RWPE2 (cell line): Measurements from ENCODE around the gene ZFP69B.

Source experiments
- ATAC-seq: fragments of 200-7000 bp; cut with Tn5 transposase; 3 replicates; pipeline ENCODE4 v1.9.1; 2021; ENCODE audit warnings: low read depth
- DNase-seq: peaks from one replicate; pipeline ENCODE4 v3.0.0-alpha.2; 2020; ENCODE audit warnings: low spot score
- H3K27ac ChIP-seq: fragments of 450-650 bp; 2 replicates; pipeline ENCODE4 v1.5.1; 2017; ENCODE audit warnings: mild to moderate bottlenecking; ENCODE audit not compliant: poor library complexity, severe bottlenecking
- H3K27me3 ChIP-seq: fragments of 250-450 bp; sonication (Bioruptor Pico); 2 replicates; pipeline ENCODE4 v1.5.1; 2021; ENCODE audit warnings: mild to moderate bottlenecking, moderate library complexity; ENCODE audit not compliant: insufficient read depth, poor library complexity, severe bottlenecking
- H3K36me3 ChIP-seq: fragments of 250-450 bp; sonication (Bioruptor Pico); 2 replicates; pipeline ENCODE4 v1.5.1; 2020; ENCODE audit warnings: low read depth, mild to moderate bottlenecking, moderate library complexity
- H3K4me1 ChIP-seq: fragments of 250-450 bp; sonication (Bioruptor Pico); 2 replicates; pipeline ENCODE4 v1.5.1; 2021; ENCODE audit warnings: mild to moderate bottlenecking, moderate library complexity; ENCODE audit not compliant: insufficient read depth, poor library complexity, severe bottlenecking
- H3K4me3 ChIP-seq: fragments of 250-450 bp; sonication (Bioruptor Pico); 2 replicates; pipeline ENCODE4 v1.5.1; 2021; ENCODE audit warnings: mild to moderate bottlenecking, moderate library complexity; ENCODE audit not compliant: severe bottlenecking
- H3K9me3 ChIP-seq: fragments of 250-450 bp; sonication (Bioruptor Pico); 2 replicates; pipeline ENCODE4 v1.5.1; 2021; ENCODE audit warnings: mild to moderate bottlenecking, moderate library complexity; ENCODE audit not compliant: severe bottlenecking
- TF ChIP-seq, protein P1 (sequence below): fragments of 450-650 bp; IDR thresholded peaks from one replicate; pipeline ENCODE4 v1.5.1; 2017; ENCODE audit warnings: mild to moderate bottlenecking, moderate library complexity; ENCODE audit not compliant: poor library complexity, severe bottlenecking

The ZFP69B gene

GRCh38 chr1:40476924-40477677 lies 26.8 kb downstream of the ZFP69B start, which contains the start of gene ZFP69:
Gene ZFP69 (plus strand): TSS chr1:40477290. CDS start chr1:40479362, 2,072 bp downstream.
- Histone ChIP-seq H3K4me3 (peak within 1 kb of the TSS; percentile 52), H3K36me3 (no peaks in the 10 kb centered on the region), H3K27ac (no peak within 1 kb of the TSS), H3K9me3 (peaks cover 15% of the 10 kb centered on the region), H3K4me1 (no peaks in the 10 kb centered on the region), H3K27me3 (no peaks in the 10 kb centered on the region)
- DNase-seq (peak; percentile 55), ATAC-seq (peak; percentile 85)
- TF ChIP-seq, protein P1, sequence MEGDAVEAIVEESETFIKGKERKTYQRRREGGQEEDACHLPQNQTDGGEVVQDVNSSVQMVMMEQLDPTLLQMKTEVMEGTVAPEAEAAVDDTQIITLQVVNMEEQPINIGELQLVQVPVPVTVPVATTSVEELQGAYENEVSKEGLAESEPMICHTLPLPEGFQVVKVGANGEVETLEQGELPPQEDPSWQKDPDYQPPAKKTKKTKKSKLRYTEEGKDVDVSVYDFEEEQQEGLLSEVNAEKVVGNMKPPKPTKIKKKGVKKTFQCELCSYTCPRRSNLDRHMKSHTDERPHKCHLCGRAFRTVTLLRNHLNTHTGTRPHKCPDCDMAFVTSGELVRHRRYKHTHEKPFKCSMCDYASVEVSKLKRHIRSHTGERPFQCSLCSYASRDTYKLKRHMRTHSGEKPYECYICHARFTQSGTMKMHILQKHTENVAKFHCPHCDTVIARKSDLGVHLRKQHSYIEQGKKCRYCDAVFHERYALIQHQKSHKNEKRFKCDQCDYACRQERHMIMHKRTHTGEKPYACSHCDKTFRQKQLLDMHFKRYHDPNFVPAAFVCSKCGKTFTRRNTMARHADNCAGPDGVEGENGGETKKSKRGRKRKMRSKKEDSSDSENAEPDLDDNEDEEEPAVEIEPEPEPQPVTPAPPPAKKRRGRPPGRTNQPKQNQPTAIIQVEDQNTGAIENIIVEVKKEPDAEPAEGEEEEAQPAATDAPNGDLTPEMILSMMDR = no peak

- Histone ChIP-seq H3K9me3 (peaks cover 15% of the 10 kb centered on the region), H3K36me3 (peaks cover 1% of the 10 kb centered on the region; the same call in 1 of the 2 replicates), H3K27ac (no peak overlapping the region), H3K27me3 (no peaks in the 10 kb centered on the region), H3K4me1 (no peaks in the 10 kb centered on the region), H3K4me3 (peak overlapping the region; percentile 52)
- TF ChIP-seq, protein P1 = no peak
- peak; percentile 63 for ATAC-seq
- DNase-seq = no peak
These were observed 27.4 kb downstream of the ZFP69B start for GRCh38 chr1:40477678-40478053.

GRCh38 chr1:40478276-40478675 lies 28.0 kb downstream of the ZFP69B start:
- Histone ChIP-seq H3K36me3 (peaks cover 3% of the 10 kb centered on the region; the same call in 1 of the 2 replicates), H3K4me1 (no peaks in the 10 kb centered on the region), H3K9me3 (peaks cover 15% of the 10 kb centered on the region), H3K27me3 (no peaks in the 10 kb centered on the region), H3K27ac (no peak overlapping the region), H3K4me3 (no peak overlapping the region)
- TF ChIP-seq, protein P1 = no peak
- DNase-seq = no peak
- ATAC-seq = no peak

- no peak overlapping the region for H3K4me3 ChIP-seq
- H3K27me3 ChIP-seq = no peaks in the 10 kb centered on the region
- no peak overlapping the region for H3K27ac ChIP-seq
- H3K9me3 ChIP-seq = peaks cover 15% of the 10 kb centered on the region
- H3K36me3 ChIP-seq = peaks cover 3% of the 10 kb centered on the region; the same call in 1 of the 2 replicates
- TF ChIP-seq, protein P1 = no peak
- ATAC-seq = no peak
- H3K4me1 ChIP-seq = no peaks in the 10 kb centered on the region
- DNase-seq = no peak
These were observed 28.9 kb downstream of the ZFP69B start for GRCh38 chr1:40479156-40479555.
